B cell (primary cell): ENCODE data around the gene ILF3. TPM values are rescaled to one million over a fixed set of nuclear protein-coding genes. Genes with fewer than 3 reads are reported as not detected.
A peak's percentile ranks its signal among the peaks of the same experiment; 100 is the strongest.

ENCODE experiments used
- ATAC-seq: fragments of 200-7000 bp; cut with Tn5 transposase; one replicate; pipeline ENCODE4 v1.10.0; 2021; ENCODE audit warnings: low read depth, mild to moderate bottlenecking, moderate number of reproducible peaks, moderate library complexity
- CTCF ChIA-PET: fragments of 350-600 bp; sonication (Branson Sonifier 250); formaldehyde crosslinking; loops from one replicate; lab custom pipeline; 2021; ENCODE audit warnings: antibody characterized with exemption, inconsistent platforms; lab: Charles Lee
- POLR2A ChIA-PET: fragments of 350-600 bp; sonication (Branson Sonifier 250); formaldehyde crosslinking; loops from one replicate; lab custom pipeline; 2021; ENCODE audit warnings: antibody characterized with exemption; lab: Charles Lee
- DNase-seq: peaks from one replicate; pipeline ENCODE4 v3.0.0; 2013
- H2AFZ ChIP-seq: 2 replicates; pipeline ENCODE4 v1.6.1; 2012; ENCODE audit warnings: mild to moderate bottlenecking, low read depth, low read length; ENCODE audit not compliant: insufficient read depth, poor library complexity, severe bottlenecking
- H3K27ac ChIP-seq, 2 donors: 1 replicate in 1 of 2; 2 replicates in 1 of 2; pipeline ENCODE4 v1.5.1; 2012 to 2013; ENCODE audit warnings: low read length in 2 of 2, mild to moderate bottlenecking in 2 of 2, moderate library complexity in 1 of 2
- H3K27me3 ChIP-seq, 4 experiments: fragments of 200-600 bp in 1 of 4; sonication (generic) in 1 of 4; replicated peaks in 1 of 4; 1 replicate in 2 of 4; 2 replicates in 2 of 4; pipeline versions ENCODE4 v1.6.1 to v1.7.0; 2013 to 2016; ENCODE audit warnings: low read length in 3 of 4, mild to moderate bottlenecking in 2 of 4, mixed read lengths in 1 of 4, moderate library complexity in 1 of 4; ENCODE audit not compliant: insufficient read depth in 4 of 4, control insufficient read depth in 3 of 4; ENCODE audit errors: control extremely low read depth in 1 of 4
- H3K36me3 ChIP-seq, 2 experiments: replicated peaks in 1 of 2; 1 replicate in 1 of 2; 2 replicates in 1 of 2; pipeline versions ENCODE4 v1.6.1 to v1.7.1; 2013; ENCODE audit warnings: low read length in 1 of 2; ENCODE audit not compliant: insufficient read depth in 2 of 2, control insufficient read depth in 1 of 2; ENCODE audit errors: control extremely low read depth in 1 of 2, extremely low read depth in 1 of 2
- H3K4me1 ChIP-seq, 2 donors: fragments of 200-600 bp in 1 of 2; sonication (generic) in 1 of 2; 1 replicate in 1 of 2; 2 replicates in 1 of 2; pipeline versions ENCODE4 v1.5.1 to v1.6.1; 2013 to 2017; ENCODE audit warnings: low read length in 2 of 2; ENCODE audit not compliant: control insufficient read depth in 2 of 2, insufficient read depth in 2 of 2
- H3K4me2 ChIP-seq: replicated peaks from 2 replicates; pipeline ENCODE3; 2012; ENCODE audit warnings: mild to moderate bottlenecking, low read depth, low read length; ENCODE audit not compliant: poor library complexity, severe bottlenecking
- H3K4me3 ChIP-seq, 5 experiments: fragments of 200-600 bp in 1 of 5; sonication (generic) in 1 of 5; 1 replicate in 3 of 5; 2 replicates in 2 of 5; pipeline versions ENCODE4 v1.5.1 to v1.7.0; 2011 to 2016; ENCODE audit warnings: low read length in 4 of 5, mild to moderate bottlenecking in 4 of 5, low read depth in 2 of 5, control low read depth in 1 of 5, moderate library complexity in 1 of 5; ENCODE audit not compliant: insufficient read depth in 1 of 5; ENCODE audit errors: control extremely low read depth in 1 of 5, extremely low read depth in 1 of 5
- H3K79me2 ChIP-seq: fragments of 200-600 bp; sonication (generic); one replicate; pipeline ENCODE4 v1.6.0; 2016; ENCODE audit warnings: low read length; ENCODE audit not compliant: control insufficient read depth, insufficient read depth
- H3K9ac ChIP-seq: fragments of 200-600 bp; sonication (generic); 2 replicates; pipeline ENCODE4 v1.6.1; 2017; ENCODE audit warnings: mild to moderate bottlenecking, low read length, moderate library complexity
- H3K9me3 ChIP-seq, 3 donors: one replicate each; pipeline versions ENCODE4 v1.6.1 to v1.7.1; 2013; ENCODE audit warnings: low read length in 2 of 3; ENCODE audit not compliant: control insufficient read depth in 2 of 3, insufficient read depth in 1 of 3; ENCODE audit errors: control extremely low read depth in 1 of 3
- H4K20me1 ChIP-seq: 2 replicates; pipeline ENCODE4 v1.6.0; 2012; ENCODE audit warnings: mild to moderate bottlenecking, low read length; ENCODE audit not compliant: insufficient read depth, control insufficient read depth, poor library complexity, severe bottlenecking
- H3K27ac Mint-ChIP-seq: one replicate; pipeline ENCODE4 v1.8.0; 2021; ENCODE audit warnings: mixed read lengths
- H3K27me3 Mint-ChIP-seq: one replicate; pipeline ENCODE4 v1.8.0; 2021; ENCODE audit warnings: mixed read lengths
- H3K4me1 Mint-ChIP-seq: one replicate; pipeline ENCODE4 v1.8.0; 2021; ENCODE audit warnings: mixed read lengths
- H3K4me3 Mint-ChIP-seq: one replicate; pipeline ENCODE4 v1.8.0; 2021; ENCODE audit warnings: mixed read lengths
- H3K9me3 Mint-ChIP-seq: one replicate; pipeline ENCODE4 v1.8.0; 2022; ENCODE audit warnings: mixed read lengths; ENCODE audit not compliant: insufficient read depth
- CTCF ChIP-seq: fragments of 200-600 bp; IDR thresholded peaks from one replicate; pipeline ENCODE4 v1.8.0; 2022; ENCODE audit warnings: antibody characterized with exemption, mild to moderate bottlenecking
- EZH2 ChIP-seq: IDR thresholded peaks from 2 replicates; pipeline ENCODE4 v1.6.1; 2012; ENCODE audit warnings: borderline replicate concordance, low read depth, mild to moderate bottlenecking, moderate library complexity, low read length; ENCODE audit not compliant: insufficient read depth, poor library complexity, severe bottlenecking
- WGBS: methylation state at CpG from one replicate; pipeline ENCODE4 v1.1.5; 2013; ENCODE audit warnings: missing lambda C conversion rate; ENCODE audit not compliant: insufficient coverage; 5-methylcytosine and 5-hydroxymethylcytosine counted together
- intact Hi-C: fragments of 100-400 bp; cut with micrococcal nuclease; formaldehyde crosslinking; loops from one replicate; pipeline ENCODE4 v1.10.0; 2022
- polyA plus RNA-seq: library from polyadenylated mRNA; depleted of rRNA; stranded (reverse); fragments of >200 nt; gene quantifications from 2 replicates; pipeline ENCODE4 v1.2.3, GENCODE V29; 2012
- total RNA-seq, 2 donors: library from RNA; stranded (reverse); fragments of 120-200 nt in 1 of 2; gene quantifications; 1 replicate in 1 of 2; 2 replicates in 1 of 2; pipeline versions ENCODE4 v1.2.3 to v1.2.4, GENCODE V29; 2013 to 2022

The ILF3 gene
- total and polyA plus RNA-seq, 2 donors (not counting 1 experiment from before 2014, with no cell fraction given) = 189 to 359 TPM

- ChIA-PET POLR2A (interaction anchor here (0.6 to 2.9 kb wide), 11 partner anchors 13 to 146 kb away, joined by 3 to 23 read pairs (median 5); partner anchors contain the start of genes QTRT1 and TMED1), CTCF (interaction anchor here (0.7 to 4.0 kb wide), 31 partner anchors 13 to 154 kb away, joined by 3 to 58 read pairs (median 6); partner anchors contain the start of genes CARM1, QTRT1 and TMED1)
- H3K4me3 ChIP-seq = peak overlapping the region; percentile 75 to 96 (median 84)
- H4K20me1 ChIP-seq = peaks cover 52% of the 10 kb centered on the region
- H3K27me3 ChIP-seq = no peaks in the 10 kb centered on the region
- Mint-ChIP-seq H3K27ac (peak overlapping the region; percentile 92), H3K9me3 (no peaks in the 10 kb centered on the region), H3K4me3 (peak overlapping the region; percentile 95), H3K27me3 (no peaks in the 10 kb centered on the region), H3K4me1 (peaks cover 51% of the 10 kb centered on the region)
- H3K9ac ChIP-seq = peak overlapping the region; percentile 94
- TF ChIP-seq CTCF (no peak), EZH2 (no peak)
- DNase-seq = no peak
- H3K4me1 ChIP-seq = peaks cover 18 to 43% of the 10 kb centered on the region in 2 donors
- peak overlapping the region; percentile 91 for H3K4me2 ChIP-seq
- WGBS = under 1% methylated on average over 68 of the region's 70 CpGs
- H3K36me3 ChIP-seq = peaks cover 3 to 11% of the 10 kb centered on the region in 2 experiments
- intact Hi-C loops = no loop called here
- H3K79me2 ChIP-seq = peaks cover 55% of the 10 kb centered on the region
- no peak for ATAC-seq
- peak overlapping the region; percentile 47 to 89 for H3K27ac ChIP-seq
- peak overlapping the region; percentile 81 for H2AFZ ChIP-seq
- no peaks in the 10 kb centered on the region for H3K9me3 ChIP-seq
These were observed 64.4 kb downstream of the ILF3 start for GRCh38 chr19:10718205-10719196.
